Measurements from ENCODE around the gene SLC7A11. TPM values are rescaled to one million over a fixed set of nuclear protein-coding genes. Genes with fewer than 3 reads are reported as not detected.

SLC7A11 gene
- total and polyA plus RNA-seq, 2 experiments from 2014 or later, result 10.0 to 33.9 TPM

DNA sequence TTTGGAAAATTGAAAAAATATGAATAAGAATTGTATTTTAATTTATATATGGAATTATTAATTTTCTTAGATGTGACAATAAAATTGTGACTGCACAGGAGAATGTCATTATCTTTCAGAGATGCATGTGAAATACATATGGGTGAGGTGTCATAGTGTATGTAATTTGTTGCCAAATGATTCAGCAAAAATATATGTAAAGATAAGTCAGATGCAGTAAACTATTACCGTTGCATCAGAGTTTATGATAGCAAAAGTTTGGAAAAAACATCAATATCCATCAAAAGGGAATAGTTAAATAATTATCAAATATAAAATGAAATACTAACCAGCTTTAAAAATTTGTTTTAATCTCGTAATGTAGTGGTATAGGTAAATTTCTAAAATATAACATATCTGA lies 10.4 kb upstream of the SLC7A11 start (continued):
- TF ChIP-seq, protein P1, sequence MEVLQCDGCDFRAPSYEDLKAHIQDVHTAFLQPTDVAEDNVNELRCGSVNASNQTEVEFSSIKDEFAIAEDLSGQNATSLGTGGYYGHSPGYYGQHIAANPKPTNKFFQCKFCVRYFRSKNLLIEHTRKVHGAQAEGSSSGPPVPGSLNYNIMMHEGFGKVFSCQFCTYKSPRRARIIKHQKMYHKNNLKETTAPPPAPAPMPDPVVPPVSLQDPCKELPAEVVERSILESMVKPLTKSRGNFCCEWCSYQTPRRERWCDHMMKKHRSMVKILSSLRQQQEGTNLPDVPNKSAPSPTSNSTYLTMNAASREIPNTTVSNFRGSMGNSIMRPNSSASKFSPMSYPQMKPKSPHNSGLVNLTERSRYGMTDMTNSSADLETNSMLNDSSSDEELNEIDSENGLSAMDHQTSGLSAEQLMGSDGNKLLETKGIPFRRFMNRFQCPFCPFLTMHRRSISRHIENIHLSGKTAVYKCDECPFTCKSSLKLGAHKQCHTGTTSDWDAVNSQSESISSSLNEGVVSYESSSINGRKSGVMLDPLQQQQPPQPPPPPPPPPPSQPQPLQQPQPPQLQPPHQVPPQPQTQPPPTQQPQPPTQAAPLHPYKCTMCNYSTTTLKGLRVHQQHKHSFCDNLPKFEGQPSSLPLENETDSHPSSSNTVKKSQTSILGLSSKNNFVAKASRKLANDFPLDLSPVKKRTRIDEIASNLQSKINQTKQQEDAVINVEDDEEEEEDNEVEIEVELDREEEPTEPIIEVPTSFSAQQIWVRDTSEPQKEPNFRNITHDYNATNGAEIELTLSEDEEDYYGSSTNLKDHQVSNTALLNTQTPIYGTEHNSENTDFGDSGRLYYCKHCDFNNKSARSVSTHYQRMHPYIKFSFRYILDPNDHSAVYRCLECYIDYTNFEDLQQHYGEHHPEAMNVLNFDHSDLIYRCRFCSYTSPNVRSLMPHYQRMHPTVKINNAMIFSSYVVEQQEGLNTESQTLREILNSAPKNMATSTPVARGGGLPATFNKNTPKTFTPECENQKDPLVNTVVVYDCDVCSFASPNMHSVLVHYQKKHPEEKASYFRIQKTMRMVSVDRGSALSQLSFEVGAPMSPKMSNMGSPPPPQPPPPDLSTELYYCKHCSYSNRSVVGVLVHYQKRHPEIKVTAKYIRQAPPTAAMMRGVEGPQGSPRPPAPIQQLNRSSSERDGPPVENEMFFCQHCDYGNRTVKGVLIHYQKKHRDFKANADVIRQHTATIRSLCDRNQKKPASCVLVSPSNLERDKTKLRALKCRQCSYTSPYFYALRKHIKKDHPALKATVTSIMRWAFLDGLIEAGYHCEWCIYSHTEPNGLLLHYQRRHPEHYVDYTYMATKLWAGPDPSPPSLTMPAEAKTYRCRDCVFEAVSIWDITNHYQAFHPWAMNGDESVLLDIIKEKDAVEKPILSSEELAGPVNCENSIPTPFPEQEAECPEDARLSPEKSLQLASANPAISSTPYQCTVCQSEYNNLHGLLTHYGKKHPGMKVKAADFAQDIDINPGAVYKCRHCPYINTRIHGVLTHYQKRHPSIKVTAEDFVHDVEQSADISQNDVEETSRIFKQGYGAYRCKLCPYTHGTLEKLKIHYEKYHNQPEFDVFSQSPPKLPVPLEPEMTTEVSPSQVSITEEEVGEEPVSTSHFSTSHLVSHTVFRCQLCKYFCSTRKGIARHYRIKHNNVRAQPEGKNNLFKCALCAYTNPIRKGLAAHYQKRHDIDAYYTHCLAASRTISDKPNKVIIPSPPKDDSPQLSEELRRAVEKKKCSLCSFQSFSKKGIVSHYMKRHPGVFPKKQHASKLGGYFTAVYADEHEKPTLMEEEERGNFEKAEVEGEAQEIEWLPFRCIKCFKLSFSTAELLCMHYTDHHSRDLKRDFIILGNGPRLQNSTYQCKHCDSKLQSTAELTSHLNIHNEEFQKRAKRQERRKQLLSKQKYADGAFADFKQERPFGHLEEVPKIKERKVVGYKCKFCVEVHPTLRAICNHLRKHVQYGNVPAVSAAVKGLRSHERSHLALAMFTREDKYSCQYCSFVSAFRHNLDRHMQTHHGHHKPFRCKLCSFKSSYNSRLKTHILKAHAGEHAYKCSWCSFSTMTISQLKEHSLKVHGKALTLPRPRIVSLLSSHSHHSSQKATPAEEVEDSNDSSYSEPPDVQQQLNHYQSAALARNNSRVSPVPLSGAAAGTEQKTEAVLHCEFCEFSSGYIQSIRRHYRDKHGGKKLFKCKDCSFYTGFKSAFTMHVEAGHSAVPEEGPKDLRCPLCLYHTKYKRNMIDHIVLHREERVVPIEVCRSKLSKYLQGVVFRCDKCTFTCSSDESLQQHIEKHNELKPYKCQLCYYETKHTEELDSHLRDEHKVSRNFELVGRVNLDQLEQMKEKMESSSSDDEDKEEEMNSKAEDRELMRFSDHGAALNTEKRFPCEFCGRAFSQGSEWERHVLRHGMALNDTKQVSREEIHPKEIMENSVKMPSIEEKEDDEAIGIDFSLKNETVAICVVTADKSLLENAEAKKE (CRISPR knock-in tag; IDR thresholded peaks at IDR 0.05), result no peak
- no peak for TF ChIP-seq POLR2AphosphoS5 (IDR thresholded peaks at IDR 0.05; ENCODE audit: low read depth)

DNA sequence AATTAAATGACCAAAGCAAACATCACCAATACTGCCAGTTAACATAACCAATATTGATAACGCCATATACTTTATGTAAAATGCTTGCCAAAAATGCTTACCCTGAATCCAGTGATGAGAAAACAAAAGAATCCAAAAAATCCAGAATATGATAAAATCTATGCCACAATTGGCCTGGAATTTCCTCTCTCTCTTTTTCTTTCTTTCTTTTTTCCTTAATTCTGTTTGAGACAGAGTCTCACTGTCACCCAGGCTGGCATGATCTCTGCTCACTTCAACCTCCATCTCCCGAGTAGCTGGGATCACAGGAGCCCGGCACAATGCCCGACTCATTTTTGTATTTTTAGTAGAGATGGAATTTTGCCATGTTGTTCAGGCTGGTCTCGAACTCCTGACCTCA lies 9.8 kb upstream of the SLC7A11 start:
- ATAC-seq (no peak), DNase-seq (ENCODE audit: low spot score) (no peak)
- Mint-ChIP-seq H3K27me3 (ENCODE audit: insufficient read depth, low read depth, poor library complexity) (peaks cover 1% of the 10 kb centered on the region), H3K9me3 (peaks cover 6% of the 10 kb centered on the region; the same call in 2 of the 3 replicates), H3K4me3 (no peak overlapping the region), H3K4me1 (peaks cover 9% of the 10 kb centered on the region; the same call in 2 of the 3 replicates), H3K36me3 (ENCODE audit: low read depth) (peaks cover 7% of the 10 kb centered on the region; the same call in 2 of the 3 replicates), H3K27ac (peak overlapping the region; percentile 66; the same call in 1 of the 2 replicates)
- no peak overlapping the region for H2AFZ ChIP-seq
- no peaks in the 10 kb centered on the region for H4K20me1 ChIP-seq (replicated peaks; ENCODE audit: insufficient read depth)
- no peak overlapping the region for H3K4me3 ChIP-seq
- no peaks in the 10 kb centered on the region for H3K36me3 ChIP-seq (ENCODE audit: insufficient read depth)
- no peaks in the 10 kb centered on the region for H3K27me3 ChIP-seq (ENCODE audit: insufficient read depth)
- H3K4me1 ChIP-seq (ENCODE audit: insufficient read depth), result peaks cover 16% of the 10 kb centered on the region; the same call in 1 of the 2 replicates
- no peaks in the 10 kb centered on the region for H3K79me2 ChIP-seq (replicated peaks; ENCODE audit: insufficient read depth)
- no peaks in the 10 kb centered on the region for H3F3A ChIP-seq (replicated peaks; ENCODE audit: low read depth)
- no peak overlapping the region for H3K4me2 ChIP-seq
- H3K9me2 ChIP-seq (ENCODE audit: insufficient read depth), result no peaks in the 10 kb centered on the region
- no peak overlapping the region for H3K27ac ChIP-seq (ENCODE audit: low read depth)
- TF ChIP-seq, protein P1 (CRISPR knock-in tag; IDR thresholded peaks at IDR 0.05), result no peak
- TF ChIP-seq POLR2AphosphoS5 (IDR thresholded peaks at IDR 0.05; ENCODE audit: low read depth) (no peak), CREB1 (CRISPR knock-in tag; IDR thresholded peaks at IDR 0.05; ENCODE audit: low read depth) (no peak), ZNF331 (CRISPR knock-in tag; IDR thresholded peaks at IDR 0.05; ENCODE audit: low read depth) (no peak), STAT1 (IDR thresholded peaks at IDR 0.05; ENCODE audit: unreplicated experiment) (no peak), JUNB (IDR thresholded peaks at IDR 0.05; ENCODE audit: unreplicated experiment) (no peak), EZH2 (IDR thresholded peaks at IDR 0.05; ENCODE audit: low read depth, unreplicated experiment) (no peak)
- TF ChIP-seq, protein P2, sequence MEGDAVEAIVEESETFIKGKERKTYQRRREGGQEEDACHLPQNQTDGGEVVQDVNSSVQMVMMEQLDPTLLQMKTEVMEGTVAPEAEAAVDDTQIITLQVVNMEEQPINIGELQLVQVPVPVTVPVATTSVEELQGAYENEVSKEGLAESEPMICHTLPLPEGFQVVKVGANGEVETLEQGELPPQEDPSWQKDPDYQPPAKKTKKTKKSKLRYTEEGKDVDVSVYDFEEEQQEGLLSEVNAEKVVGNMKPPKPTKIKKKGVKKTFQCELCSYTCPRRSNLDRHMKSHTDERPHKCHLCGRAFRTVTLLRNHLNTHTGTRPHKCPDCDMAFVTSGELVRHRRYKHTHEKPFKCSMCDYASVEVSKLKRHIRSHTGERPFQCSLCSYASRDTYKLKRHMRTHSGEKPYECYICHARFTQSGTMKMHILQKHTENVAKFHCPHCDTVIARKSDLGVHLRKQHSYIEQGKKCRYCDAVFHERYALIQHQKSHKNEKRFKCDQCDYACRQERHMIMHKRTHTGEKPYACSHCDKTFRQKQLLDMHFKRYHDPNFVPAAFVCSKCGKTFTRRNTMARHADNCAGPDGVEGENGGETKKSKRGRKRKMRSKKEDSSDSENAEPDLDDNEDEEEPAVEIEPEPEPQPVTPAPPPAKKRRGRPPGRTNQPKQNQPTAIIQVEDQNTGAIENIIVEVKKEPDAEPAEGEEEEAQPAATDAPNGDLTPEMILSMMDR (conservative IDR thresholded peaks at IDR 0.05; ENCODE audit: low read depth in 2 of 2), result no peak

All from GM23338 (cell line).